Urinary bladder (tissue), 4 donors: Measurements from ENCODE around the gene CTIF. TPM values are rescaled to one million over a fixed set of nuclear protein-coding genes. Genes with fewer than 3 reads are reported as not detected.

Source experiments
- DNase-seq: peaks from one replicate; pipeline ENCODE4 v3.0.0-alpha.2; 2015; ENCODE audit errors: extremely low spot score
- H3K27ac ChIP-seq: one replicate; pipeline ENCODE4 v1.5.1; 2013; ENCODE audit warnings: low read depth, mild to moderate bottlenecking, moderate library complexity
- H3K36me3 ChIP-seq: one replicate; pipeline ENCODE4 v1.6.1; 2013; ENCODE audit warnings: mild to moderate bottlenecking, moderate library complexity; ENCODE audit not compliant: insufficient read depth
- H3K4me1 ChIP-seq: one replicate; pipeline ENCODE4 v1.6.1; 2013; ENCODE audit warnings: mild to moderate bottlenecking, moderate library complexity; ENCODE audit not compliant: insufficient read depth
- H3K4me3 ChIP-seq: one replicate; pipeline ENCODE4 v1.5.1; 2013; ENCODE audit warnings: low read depth, low read length
- WGBS: extraction: QIAGEN DNeasy Blood & Tissue Kit; methylation state at CpG from one replicate; pipeline ENCODE4 v1.1.7; 2013; 5-methylcytosine and 5-hydroxymethylcytosine counted together
- polyA plus RNA-seq: library from polyadenylated mRNA; stranded (reverse); fragments of 200-250 nt; gene quantifications from one replicate; pipeline ENCODE4 v1.2.3, GENCODE V29; 2013
- small RNA-seq: library from RNA; depleted of rRNA; stranded (forward); fragments of <200 nt; gene quantifications from one replicate; pipeline ENCODE3, GENCODE V24; 2014
- total RNA-seq: library from RNA; depleted of rRNA; stranded (reverse); fragments of >200 nt; gene quantifications from one replicate; pipeline ENCODE4 v1.2.3, GENCODE V29; 2014
- donor health status: healthy with polysubstance abuse.
- donor health status: healthy.

CTIF gene
- total and polyA plus RNA-seq, 2 donors: 26.6 to 50.3 TPM

GRCh38 chr18:48901145-48902022 lies 362.6 kb downstream of the CTIF start:
- no peaks in the 10 kb centered on the region for H3K36me3 ChIP-seq
- no peaks in the 10 kb centered on the region for H3K4me1 ChIP-seq
- 40% methylated on average over 4 of the region's 4 CpGs for WGBS
- no peak for DNase-seq
- no peak overlapping the region for H3K4me3 ChIP-seq
- H3K27ac ChIP-seq: peak overlapping the region; percentile 14

- peak; percentile 79 for DNase-seq
- Histone ChIP-seq H3K27ac (peak overlapping the region; percentile 60), H3K4me1 (no peaks in the 10 kb centered on the region), H3K4me3 (no peak overlapping the region), H3K36me3 (no peaks in the 10 kb centered on the region)
- 26% methylated on average over 27 of the region's 27 CpGs for WGBS
Observed at GRCh38 chr18:48902023-48902855, 363.4 kb downstream of the CTIF start.

GRCh38 chr18:48902856-48903601 lies 364.2 kb downstream of the CTIF start:
- Histone ChIP-seq H3K36me3 (no peaks in the 10 kb centered on the region), H3K4me3 (no peak overlapping the region), H3K4me1 (no peaks in the 10 kb centered on the region), H3K27ac (no peak overlapping the region)
- DNase-seq: no peak
- 82% methylated on average over 8 of the region's 8 CpGs for WGBS

GRCh38 chr18:48904091-48904490 lies 365.3 kb downstream of the CTIF start:
- WGBS: 93% methylated on average over 2 of the region's 2 CpGs
- H3K4me3 ChIP-seq: no peak overlapping the region
- H3K27ac ChIP-seq: no peak overlapping the region

GRCh38 chr18:48904847-48905394 lies 366.1 kb downstream of the CTIF start:
- Histone ChIP-seq H3K36me3 (no peaks in the 10 kb centered on the region), H3K27ac (no peak overlapping the region), H3K4me3 (no peak overlapping the region), H3K4me1 (no peaks in the 10 kb centered on the region)
- DNase-seq: no peak
- WGBS: 88% methylated on average over 3 of the region's 3 CpGs

More at GRCh38 chr18:48904091-48904490, 365.3 kb downstream of the CTIF start:
- no peak for DNase-seq
- Histone ChIP-seq H3K36me3 (no peaks in the 10 kb centered on the region), H3K4me1 (no peaks in the 10 kb centered on the region)

GRCh38 chr18:48905513-48905912 lies 366.7 kb downstream of the CTIF start:
- WGBS: 92% methylated on average over 1 of the region's 1 CpG
- no peaks in the 10 kb centered on the region for H3K4me1 ChIP-seq
- no peak overlapping the region for H3K4me3 ChIP-seq
- no peak overlapping the region for H3K27ac ChIP-seq
- no peak for DNase-seq
- H3K36me3 ChIP-seq: no peaks in the 10 kb centered on the region

GRCh38 chr18:48908916-48909315 lies 370.1 kb downstream of the CTIF start:
- Histone ChIP-seq H3K4me1 (no peaks in the 10 kb centered on the region), H3K36me3 (no peaks in the 10 kb centered on the region), H3K4me3 (no peak overlapping the region), H3K27ac (no peak overlapping the region)
- WGBS: 73% methylated on average over 3 of the region's 3 CpGs
- no peak for DNase-seq

- no peak for DNase-seq
- no peaks in the 10 kb centered on the region for H3K36me3 ChIP-seq
- H3K4me1 ChIP-seq: no peaks in the 10 kb centered on the region
- H3K4me3 ChIP-seq: no peak overlapping the region
- H3K27ac ChIP-seq: no peak overlapping the region
- 84% methylated on average over 6 of the region's 6 CpGs for WGBS
Observed at GRCh38 chr18:48909721-48910120, 370.9 kb downstream of the CTIF start.

- Histone ChIP-seq H3K36me3 (no peaks in the 10 kb centered on the region), H3K4me1 (no peaks in the 10 kb centered on the region), H3K4me3 (no peak overlapping the region), H3K27ac (no peak overlapping the region)
- no peak for DNase-seq
- 90% methylated on average over 17 of the region's 17 CpGs for WGBS
Observed at GRCh38 chr18:48910972-48911545, 372.2 kb downstream of the CTIF start.

Small RNA genes within 50 kb of the gene (small RNA-seq; reads per million reads assigned to genes)
- not detected for gene MIR4743

Other genes starting within 250 kb of the CTIF start
- gene ZBTB7C, start 129.6 kb upstream of the CTIF start, total RNA-seq: 8.6 TPM
- 4.6 TPM for gene ZBTB7C, start 129.6 kb upstream of the CTIF start, polyA plus RNA-seq